Stimulated activated CD8-positive, alpha-beta memory T cell treated with anti-CD3 and anti-CD28 coated beads, Interleukin-12 subunit alpha, Interleukin-12 subunit beta, amount 100 ng/mL, for 24 hours (primary cell): ENCODE data around the gene HEY2.

Experiments
- DNase-seq: peaks from one replicate; pipeline ENCODE4 v3.0.0-alpha.2; 2020; ENCODE audit errors: extremely low read depth

Gene HEY2

DNA sequence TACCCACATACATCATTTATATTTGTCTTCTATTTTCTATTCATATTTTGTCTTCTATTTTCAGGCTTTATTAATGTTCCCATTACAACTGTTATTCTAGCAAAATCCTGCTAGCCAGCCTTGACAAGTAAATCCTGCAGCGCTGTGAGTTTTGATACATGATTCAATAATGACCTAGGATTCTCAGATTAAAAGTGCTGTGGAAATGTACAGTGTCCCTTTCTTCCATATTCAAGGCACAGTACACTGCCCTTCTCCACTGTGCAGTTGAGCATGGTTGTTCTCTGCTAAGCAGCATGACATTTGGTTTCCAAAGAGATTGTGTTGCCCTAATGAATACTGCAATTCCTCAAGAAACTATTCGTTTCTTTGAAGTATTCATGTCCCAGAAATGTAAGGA is 5.8 kb upstream of the HEY2 start:
- DNase-seq = no peak

DNA sequence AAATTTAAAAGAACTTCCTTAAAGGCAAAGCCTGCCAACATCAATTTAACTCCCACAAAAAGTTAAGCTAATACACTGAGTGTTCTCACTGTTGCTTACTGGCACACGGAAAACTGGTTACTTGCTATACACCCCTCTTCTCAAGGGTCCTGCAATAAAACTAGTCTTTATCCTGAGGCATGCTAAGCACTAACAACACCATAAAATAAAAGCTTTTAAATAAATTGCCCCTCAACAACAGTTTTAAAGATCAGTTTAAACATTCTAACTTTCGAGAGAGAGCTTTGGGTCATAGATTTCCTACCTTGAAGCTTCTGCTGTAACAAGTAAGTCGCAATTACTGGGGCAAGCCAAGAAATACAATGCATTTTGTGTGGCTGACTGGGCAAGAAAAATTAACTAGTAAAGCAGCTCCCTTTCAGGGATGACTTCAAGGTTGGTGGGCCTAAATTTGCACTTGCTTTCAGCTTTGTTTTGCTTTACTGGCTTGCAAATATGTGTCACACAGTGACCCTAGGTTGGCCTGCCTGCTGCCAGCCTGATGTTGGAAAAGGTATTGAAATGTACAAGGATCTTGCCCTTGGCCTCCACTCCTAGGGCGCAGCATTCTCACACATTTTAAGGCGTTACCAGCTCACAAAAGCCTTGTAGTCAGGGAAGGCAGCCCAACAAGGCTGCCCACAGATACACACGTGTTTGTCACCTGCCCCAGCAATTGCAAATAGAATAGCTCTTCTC is 4.0 kb upstream of the HEY2 start:
- no peak for DNase-seq

DNA sequence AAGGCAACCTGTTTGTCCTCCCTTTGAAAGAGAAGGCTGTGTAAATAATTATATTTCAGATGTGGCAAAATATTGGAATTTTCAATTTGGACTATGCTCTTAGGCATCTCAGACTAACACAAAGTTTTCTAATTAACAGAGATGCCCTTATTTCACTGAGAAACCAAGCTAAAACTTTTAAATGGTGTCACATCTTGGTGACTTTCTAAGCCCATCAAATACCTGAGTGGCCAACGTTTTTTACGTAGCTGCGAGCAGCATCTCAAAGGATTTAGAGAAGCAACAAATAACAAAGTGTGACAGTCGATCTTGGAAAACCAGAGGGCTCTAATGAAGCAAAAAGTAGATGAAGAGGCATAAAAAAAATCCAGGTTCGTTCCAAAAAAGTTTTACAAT is 3.4 kb upstream of the HEY2 start:
- no peak for DNase-seq

DNA sequence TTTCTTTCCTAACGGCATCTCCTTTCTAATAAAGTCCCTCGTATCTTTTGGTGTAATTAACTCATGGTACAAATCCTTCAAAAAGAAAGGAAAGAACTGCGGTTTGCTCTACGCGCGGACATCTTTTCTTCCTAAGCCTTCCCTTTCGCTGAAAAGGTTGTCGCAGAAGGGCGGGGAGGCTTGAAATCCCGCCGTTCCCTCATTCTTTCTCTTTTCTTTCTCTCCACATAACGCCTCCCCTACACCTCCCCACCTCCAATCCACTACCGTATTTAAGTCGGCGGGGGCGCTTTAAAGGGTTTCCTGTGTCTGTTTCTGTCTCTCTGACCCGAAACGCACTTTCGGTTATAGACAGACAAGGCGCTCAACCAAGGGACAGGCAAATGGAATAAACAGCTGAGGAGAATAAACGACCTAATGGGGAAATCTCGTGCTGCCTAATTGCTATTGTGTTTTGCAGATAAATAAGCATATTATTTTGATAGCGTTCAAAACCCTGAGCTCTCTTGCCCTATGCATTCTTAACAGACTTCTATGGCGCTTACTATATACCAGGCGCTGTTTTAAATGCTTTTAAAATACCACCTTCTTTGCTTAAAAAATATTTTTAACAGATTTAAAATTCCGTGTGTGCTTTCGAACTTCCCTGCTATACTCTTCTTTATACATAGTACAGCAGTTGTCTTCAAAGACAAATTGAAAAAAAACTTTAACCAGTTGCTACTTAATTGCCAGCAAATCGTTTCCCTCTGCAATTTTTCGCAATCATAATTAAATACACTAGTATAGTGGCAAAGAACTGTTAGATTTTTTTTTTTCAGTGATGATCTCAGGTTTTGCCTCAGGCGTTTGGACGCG is 2.5 kb upstream of the HEY2 start:
- DNase-seq = no peak

DNA sequence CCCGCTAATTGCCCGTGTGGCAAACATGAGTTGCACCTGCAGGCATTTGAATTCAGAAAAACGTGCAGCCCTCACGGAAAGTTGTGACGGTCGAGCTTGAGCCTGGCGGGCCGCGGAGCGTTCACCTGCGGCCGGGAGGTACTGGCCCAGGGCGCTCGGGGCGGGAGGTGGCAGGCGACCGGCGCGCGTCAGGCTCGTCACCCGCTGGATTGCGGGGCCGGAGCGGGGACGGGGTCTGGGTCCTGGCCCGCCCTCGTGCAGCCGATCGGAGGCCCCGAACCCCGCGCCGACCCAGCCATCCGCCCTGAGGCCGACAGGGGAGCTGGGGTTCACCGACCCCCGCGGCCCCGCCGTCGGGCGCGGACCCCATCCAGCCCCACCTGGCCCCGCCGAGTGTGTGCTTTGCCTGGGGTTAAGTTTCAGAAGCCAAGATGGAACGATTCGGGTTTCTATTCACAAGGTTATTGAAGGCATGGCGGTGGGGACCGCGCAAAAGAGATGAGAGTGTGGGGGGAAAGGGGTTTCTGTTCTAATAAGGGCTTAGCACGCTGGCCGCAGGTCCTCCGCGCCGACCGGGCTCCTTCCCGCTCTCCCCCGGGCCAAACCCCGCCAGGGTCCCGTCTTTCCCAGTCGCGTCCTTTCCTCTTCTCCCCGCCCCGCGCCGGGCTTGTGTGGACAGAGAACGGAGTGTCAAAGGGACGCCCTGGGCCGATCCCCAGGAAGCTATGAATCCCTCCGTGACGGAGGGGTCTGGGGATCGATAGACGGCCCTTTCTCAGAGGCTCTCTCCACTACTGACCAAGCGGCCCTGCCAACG is 1.6 kb upstream of the HEY2 start:
- no peak for DNase-seq

DNA sequence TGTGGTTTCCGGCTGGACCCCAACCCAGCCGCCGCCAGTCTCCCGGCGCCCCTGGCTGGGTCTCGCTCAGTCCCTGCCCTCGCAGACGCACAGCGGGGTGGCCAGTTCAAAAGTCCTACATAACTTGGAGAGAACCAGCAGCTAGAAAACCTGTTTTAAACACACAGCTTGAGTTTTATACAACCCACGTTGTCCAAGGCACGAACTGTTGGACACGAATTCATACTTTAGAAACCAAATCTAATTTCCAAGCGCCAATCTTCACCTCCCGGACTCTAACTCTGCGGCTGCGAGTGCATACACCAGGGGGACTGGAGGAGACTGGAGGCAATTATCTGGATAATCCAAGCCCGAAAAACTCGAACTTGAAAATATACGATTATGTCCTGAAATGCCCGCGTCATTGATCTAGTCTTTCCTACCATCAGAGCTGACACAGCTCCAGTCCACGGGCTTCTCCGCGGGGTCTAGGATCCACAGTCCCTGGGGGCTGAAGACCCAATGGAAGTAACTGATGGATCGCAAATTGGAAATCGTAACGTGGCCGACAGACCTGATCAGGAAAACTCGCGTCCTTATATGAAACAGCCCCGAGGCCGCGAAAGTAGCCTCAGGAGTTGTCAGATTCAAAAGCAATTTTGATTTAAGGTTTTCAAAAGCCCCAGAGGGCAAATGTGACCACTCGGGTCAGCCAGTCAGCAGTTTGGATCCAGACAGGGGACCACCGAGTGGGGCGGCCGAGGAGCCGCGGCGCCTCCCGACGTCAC is 843 bp upstream of the HEY2 start:
- DNase-seq = no peak

DNA sequence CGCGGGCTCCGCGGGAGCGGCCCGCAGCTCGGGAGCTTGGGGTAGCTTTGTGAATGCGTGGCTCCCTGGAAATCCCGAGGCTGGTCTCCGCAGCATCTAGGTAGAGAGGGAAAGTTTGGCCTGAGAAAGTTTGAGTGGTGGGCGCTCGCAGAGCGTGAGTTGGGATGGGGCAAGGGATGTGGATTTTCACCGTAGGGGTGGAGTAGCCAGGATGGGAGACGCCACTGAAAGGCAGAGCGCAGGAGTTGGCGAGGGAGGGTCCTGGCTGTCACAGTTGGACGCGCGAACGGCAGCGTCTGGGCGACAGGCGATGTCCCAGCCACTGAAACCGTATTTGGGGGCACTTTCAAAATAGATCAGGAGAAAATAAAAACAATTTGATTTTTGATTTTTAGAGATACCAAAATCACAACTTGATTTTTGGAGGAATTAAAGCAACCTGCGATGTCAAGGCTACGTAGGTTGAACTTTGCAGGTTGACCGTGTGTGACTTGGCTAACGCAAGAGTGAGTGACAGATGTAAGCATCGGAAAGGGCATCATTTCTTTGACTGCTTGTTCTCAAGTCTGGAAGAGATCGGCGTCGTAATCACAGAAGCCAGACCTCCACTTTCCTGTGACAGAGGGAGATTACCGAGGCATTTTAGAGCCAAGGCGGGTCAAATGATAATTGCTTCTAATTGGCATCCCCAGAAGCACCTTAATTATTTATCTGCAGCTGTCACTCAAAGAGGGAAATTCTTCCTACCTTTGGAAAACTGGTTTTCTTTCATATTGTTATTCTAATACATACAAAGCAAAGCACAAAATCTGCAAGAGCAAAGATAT is 646 bp downstream of the HEY2 start:
- DNase-seq = no peak

DNA sequence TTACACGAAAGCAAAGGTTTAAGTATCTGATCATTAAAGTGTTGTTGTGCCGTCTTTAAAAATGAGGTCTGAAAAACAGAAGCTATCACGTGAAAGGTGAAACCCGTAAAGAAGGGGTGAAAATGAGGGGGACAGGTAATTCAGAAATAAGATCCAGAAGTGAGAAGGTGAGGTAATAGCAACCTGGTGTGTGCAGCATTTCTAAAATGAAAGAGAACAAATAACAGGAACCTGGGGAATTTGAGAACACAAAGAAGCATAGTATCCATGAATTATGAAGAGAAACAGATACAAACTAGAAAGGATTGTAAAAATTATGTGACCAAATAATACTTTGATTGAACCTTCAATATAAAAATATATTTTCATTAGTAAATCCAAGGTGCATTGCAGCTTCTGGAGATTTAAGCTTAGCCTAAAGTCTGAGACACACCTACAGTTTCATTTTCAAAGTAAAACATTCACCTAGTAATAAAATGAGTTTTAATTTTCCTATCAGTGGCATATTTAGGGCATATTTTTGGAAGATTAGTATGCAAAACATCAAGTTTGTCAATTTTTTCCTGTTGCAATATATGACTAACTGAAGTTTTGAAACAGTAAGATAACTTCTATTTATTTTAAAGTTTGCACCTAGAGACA is 1.4 kb downstream of the HEY2 start:
- no peak for DNase-seq

DNA sequence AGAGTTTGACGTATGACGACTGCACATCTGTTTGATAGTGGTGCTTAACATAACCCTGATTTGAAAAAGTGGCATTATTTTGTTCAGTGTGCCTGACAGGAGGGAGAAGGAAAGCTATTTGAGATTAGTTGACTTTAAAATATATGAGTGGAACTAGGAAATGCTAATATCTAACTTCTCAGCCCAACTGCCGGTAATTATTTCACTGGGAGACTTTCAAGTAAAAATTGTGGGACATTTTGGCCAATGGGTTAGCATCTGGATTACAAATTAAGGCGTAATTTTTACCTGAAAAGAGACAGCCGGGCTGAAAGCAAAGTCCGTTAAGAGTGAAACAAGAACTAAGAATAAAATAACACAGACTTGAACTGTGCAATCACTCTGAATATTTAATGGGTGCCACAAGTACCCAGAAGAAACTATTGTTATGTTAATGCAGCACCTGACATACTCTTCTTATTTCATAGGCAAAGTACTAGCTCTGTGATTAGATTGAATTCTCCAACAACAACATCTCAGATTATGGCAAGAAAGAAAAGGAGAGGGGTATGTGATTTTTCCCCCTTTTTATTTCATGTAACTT is 2.0 kb downstream of the HEY2 start:
- DNase-seq = no peak

DNA sequence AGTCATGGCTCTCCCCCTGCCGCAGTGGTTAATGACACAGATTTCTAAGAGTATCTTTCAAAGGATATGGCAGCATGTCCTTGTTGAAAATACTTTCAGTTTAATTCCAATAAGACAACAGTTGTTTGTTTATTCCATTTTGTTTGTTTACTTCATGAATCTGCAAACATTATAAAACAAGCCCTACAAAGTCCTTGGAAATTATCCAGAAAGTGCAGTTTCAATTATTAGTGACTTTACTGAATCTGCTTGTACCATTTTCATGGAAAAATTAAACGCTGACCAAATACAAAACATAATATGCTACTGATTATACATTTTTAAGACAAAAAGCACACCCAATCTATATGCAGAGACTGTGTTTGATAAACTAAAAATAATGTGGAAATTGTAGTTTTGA is 3.3 kb downstream of the HEY2 start:
- DNase-seq = no peak

DNA sequence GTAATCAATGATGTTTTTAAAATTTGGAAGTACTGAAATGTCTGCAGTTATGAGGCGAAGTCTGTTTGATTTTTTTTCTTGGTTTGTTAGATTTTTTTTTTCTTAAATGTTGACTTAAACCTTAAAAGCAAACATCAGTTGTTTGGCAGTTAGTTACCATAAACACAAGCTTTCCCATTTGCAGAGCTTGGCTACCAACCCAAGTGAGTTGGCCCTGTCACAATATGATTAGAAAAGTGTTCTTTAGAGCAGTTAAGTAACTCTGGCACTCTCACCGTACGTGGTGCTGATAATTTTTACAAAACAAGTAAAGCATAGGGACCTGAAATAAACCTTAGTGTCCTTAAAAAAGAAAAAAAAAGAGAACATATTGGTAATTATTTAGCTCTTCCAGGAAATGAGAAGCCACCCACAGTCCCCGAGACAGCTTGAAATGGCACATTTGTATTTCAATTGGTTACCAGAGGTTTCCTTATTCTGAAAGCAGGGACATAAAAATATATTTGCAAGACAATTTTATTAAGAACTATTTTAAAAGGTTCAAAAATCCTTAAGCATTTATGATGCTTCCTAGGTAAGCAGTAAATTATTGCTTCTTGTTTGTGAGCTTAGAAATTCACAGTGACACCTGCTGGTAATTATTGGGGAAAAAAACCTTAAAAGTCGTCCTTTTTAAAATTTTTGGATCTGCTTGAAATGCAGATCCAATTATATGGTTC is 3.9 kb downstream of the HEY2 start:
- DNase-seq = no peak

DNA sequence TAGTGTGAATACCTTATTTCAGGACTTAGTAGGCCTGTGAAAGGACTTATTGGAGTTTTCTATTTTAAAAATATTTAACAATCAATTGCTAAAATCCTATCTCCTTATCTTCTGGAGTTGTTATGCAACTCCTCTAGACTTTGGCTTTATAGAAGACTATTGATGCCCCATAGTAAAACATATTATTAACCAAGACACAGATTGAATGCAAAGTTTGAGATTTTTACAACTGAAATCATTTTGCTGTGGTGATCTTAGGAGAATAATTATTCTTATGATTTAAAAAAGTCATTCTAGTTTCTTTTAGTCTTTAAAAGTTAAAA is 4.5 kb downstream of the HEY2 start:
- DNase-seq = no peak

DNA sequence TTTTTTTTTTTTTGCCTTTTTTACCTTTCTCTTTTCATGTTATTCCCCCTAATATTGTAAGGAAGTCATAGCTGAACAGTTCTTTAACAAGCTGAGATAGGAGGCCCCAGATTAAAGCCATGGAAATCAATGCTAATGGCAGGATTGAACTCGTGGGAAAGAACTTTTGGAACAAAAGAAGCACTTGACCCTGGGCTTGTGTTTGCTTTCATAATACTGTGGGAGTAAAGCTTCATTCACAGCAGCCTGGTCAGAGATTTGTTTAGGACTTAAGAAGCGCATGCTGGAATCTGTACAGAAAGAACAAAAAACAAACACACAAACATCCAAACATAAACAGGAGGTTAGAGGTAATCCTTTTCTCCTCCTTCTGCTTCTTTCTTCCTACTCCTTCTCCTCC is 5.1 kb downstream of the HEY2 start:
- no peak for DNase-seq

DNA sequence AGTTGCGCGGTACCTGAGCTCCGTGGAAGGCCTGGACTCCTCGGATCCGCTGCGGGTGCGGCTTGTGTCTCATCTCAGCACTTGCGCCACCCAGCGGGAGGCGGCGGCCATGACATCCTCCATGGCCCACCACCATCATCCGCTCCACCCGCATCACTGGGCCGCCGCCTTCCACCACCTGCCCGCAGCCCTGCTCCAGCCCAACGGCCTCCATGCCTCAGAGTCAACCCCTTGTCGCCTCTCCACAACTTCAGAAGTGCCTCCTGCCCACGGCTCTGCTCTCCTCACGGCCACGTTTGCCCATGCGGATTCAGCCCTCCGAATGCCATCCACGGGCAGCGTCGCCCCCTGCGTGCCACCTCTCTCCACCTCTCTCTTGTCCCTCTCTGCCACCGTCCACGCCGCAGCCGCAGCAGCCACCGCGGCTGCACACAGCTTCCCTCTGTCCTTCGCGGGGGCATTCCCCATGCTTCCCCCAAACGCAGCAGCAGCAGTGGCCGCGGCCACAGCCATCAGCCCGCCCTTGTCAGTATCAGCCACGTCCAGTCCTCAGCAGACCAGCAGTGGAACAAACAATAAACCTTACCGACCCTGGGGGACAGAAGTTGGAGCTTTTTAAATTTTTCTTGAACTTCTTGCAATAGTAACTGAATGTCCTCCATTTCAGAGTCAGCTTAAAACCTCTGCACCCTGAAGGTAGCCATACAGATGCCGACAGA is 9.9 kb downstream of the HEY2 start:
- DNase-seq = no peak

DNA sequence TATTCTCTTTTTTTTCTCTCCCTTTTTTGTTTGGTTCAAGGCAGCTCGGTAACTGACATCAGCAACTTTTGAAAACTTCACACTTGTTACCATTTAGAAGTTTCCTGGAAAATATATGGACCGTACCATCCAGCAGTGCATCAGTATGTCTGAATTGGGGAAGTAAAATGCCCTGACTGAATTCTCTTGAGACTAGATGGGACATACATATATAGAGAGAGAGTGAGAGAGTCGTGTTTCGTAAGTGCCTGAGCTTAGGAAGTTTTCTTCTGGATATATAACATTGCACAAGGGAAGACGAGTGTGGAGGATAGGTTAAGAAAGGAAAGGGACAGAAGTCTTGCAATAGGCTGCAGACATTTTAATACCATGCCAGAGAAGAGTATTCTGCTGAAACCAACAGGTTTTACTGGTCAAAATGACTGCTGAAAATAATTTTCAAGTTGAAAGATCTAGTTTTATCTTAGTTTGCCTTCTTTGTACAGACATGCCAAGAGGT is 10.6 kb downstream of the HEY2 start:
- no peak for DNase-seq

DNA sequence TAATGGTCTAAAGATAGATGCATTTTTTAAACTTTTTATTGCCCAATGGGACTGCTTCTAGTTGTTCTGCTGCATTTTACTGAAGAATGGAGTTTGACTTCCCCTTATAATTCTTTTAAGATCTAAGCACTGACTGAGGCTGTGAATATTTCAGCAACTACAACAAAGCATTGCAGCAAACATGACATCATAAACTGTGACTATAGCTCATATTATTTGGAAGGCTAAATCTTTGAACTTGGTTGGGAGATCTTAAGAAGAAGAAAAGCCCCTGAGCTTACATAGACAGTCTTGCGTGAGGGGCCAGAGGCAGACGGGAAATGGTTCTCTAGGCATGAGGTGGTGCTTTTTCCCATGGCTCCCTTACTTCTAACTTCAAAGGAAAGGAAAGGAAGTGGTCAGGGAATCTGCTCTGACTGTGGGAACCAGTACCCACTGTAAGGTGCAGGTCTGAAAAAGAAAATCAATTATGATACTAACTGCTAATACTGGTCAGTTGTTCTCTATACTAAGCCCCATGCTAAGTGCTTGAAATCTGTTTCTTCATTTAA is 14.8 kb downstream of the HEY2 start:
- DNase-seq = no peak

DNA sequence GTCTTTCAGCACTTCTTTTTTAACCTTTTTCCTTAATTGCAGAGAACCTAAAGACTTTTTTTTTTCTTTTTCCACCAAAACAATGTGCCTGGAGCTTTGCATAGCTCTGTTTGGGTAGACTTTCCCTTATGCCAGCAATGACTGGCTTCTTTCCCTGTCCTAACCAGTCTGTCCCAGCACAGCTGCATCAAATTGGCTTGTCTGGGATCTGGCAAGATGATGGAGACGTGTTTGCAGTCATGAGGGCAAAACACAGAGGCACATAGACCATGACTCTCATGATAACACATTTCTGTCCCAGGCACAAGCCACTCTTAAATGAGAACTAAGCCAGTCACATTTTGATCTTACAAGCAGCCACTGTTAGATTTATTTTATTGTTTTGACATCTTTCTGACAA is 16.5 kb downstream of the HEY2 start:
- DNase-seq = no peak

DNA sequence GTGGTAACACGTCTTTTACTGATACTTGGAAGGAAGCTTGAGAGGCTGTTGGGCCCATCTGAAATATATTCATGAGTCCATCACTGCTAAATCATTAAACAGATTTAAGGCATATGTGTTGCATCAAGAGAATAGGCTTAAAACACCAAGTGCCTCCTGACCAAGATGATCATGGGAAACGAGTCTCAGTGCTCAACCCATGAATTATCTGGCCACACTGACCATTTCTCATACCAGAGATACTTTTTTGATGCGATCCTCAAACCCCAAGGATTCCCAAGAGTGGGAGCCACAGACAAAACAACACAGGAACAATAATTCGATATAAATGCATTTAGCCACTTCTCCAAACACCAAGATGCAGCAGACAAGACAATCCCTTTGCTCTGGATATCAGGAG is 17.2 kb downstream of the HEY2 start:
- no peak for DNase-seq
